DND-41 (cell line): ENCODE data around the gene TPH1.

Experiments
- EZH2 ChIP-seq: IDR thresholded peaks from 3 replicates; pipeline ENCODE4 v1.6.1; 2012; ENCODE audit warnings: borderline replicate concordance, low read depth, mild to moderate bottlenecking, moderate library complexity, low read length, inconsistent platforms; ENCODE audit not compliant: severe bottlenecking
- TF ChIP-seq, protein P1 (sequence below): IDR thresholded peaks from 2 replicates; pipeline ENCODE4 v1.5.1; 2012; ENCODE audit warnings: borderline replicate concordance, low read length, moderate library complexity, mild to moderate bottlenecking; ENCODE audit not compliant: poor library complexity, severe bottlenecking; ENCODE audit errors: extremely low read depth

- TF ChIP-seq, protein P1, sequence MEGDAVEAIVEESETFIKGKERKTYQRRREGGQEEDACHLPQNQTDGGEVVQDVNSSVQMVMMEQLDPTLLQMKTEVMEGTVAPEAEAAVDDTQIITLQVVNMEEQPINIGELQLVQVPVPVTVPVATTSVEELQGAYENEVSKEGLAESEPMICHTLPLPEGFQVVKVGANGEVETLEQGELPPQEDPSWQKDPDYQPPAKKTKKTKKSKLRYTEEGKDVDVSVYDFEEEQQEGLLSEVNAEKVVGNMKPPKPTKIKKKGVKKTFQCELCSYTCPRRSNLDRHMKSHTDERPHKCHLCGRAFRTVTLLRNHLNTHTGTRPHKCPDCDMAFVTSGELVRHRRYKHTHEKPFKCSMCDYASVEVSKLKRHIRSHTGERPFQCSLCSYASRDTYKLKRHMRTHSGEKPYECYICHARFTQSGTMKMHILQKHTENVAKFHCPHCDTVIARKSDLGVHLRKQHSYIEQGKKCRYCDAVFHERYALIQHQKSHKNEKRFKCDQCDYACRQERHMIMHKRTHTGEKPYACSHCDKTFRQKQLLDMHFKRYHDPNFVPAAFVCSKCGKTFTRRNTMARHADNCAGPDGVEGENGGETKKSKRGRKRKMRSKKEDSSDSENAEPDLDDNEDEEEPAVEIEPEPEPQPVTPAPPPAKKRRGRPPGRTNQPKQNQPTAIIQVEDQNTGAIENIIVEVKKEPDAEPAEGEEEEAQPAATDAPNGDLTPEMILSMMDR, result no peak
- no peak for TF ChIP-seq EZH2
Observed at GRCh38 chr11:18063862-18064434, 17.9 kb upstream of the TPH1 start.
